ENCODE results near the gene PTPN1. TPM values are rescaled to one million over a fixed set of nuclear protein-coding genes. Genes with fewer than 3 reads are reported as not detected.
A peak's percentile ranks its signal among the peaks of the same experiment; 100 is the strongest.

The PTPN1 gene
- total RNA-seq, 1 donor from 2014 or later = 26.0 TPM

DNA sequence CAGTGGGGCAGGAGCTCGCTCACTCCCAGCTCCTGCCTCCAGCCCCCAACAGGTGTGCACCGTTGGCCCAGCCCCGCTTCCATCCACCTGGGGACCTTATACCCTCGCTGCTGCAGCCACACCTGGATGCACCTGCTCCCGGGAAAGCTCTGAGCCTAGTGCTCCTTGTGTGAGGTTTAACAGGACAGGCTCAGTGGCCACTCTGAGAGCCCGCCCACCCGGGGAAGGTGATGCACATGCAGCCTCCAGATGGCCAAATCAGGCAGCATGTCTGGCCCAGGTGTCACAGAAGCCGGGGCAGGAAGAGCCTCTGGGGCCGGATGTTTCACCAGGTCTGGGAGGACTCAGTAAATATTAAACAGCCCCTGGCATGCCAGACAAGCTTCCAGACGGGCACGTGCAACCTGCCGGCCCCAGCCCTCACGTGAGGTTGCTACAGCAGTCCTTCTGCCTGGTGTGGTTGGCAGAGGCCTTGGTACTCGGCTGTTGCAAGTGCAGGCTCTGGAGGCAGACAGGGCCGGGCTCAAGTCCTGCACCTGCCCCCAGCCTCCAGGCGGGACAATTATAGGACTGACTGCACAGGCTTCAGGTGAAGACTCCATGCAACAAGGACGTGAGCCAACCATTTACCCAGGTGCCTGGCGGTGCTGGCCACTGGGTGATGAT, 114.3 kb downstream of the PTPN1 start:
- Mint-ChIP-seq H3K27me3 (no peaks in the 10 kb centered on the region), H3K4me3 (ENCODE audit: low read depth) (no peak overlapping the region), H3K4me1 (ENCODE audit: low read depth) (peaks cover 5% of the 10 kb centered on the region), H3K9me3 (ENCODE audit: low read depth) (no peaks in the 10 kb centered on the region), H3K36me3 (ENCODE audit: insufficient read depth) (no peaks in the 10 kb centered on the region), H3K27ac (no peak overlapping the region)
- TF ChIP-seq, protein P1, sequence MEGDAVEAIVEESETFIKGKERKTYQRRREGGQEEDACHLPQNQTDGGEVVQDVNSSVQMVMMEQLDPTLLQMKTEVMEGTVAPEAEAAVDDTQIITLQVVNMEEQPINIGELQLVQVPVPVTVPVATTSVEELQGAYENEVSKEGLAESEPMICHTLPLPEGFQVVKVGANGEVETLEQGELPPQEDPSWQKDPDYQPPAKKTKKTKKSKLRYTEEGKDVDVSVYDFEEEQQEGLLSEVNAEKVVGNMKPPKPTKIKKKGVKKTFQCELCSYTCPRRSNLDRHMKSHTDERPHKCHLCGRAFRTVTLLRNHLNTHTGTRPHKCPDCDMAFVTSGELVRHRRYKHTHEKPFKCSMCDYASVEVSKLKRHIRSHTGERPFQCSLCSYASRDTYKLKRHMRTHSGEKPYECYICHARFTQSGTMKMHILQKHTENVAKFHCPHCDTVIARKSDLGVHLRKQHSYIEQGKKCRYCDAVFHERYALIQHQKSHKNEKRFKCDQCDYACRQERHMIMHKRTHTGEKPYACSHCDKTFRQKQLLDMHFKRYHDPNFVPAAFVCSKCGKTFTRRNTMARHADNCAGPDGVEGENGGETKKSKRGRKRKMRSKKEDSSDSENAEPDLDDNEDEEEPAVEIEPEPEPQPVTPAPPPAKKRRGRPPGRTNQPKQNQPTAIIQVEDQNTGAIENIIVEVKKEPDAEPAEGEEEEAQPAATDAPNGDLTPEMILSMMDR (IDR thresholded peaks at IDR 0.05; ENCODE audit: unreplicated experiment) = no peak
- DNase-seq (ENCODE audit: low spot score, unreplicated experiment) = no peak

DNA sequence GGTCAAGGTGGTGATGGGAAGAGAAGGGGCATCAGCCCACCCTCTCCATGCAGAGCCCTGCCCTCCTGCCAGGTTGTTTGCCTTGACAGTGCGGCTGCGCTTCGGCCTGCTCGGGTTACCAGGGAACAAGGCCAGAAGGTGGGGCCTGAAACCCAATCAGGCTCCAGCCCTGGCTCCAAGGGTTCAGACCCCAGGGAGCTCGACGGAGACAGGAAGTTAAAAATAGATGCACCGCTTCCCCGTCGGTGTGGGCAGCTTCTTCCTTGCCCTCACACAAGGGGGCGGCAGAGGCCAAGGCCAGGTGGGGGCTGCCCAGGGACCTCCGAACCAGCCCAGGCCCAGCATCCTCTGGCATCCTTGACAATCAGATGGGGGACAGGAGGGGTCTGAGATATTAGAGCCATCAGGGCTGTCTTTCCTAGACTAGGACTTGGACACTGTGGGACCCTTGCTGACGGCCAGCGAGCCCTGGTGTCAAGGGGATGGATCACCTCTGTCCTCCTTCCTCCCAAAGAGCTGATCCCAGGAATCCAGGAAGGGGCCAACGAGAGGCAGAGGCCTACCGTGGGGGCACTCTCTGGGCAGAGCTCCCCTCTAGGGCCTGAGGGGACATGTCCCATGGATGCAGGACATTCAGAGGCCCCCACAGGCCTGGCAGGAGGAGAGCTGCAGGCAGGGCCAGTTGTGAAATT, 115.9 kb downstream of the PTPN1 start:
- Mint-ChIP-seq H3K4me3 (ENCODE audit: low read depth) (no peak overlapping the region), H3K4me1 (ENCODE audit: low read depth) (peaks cover 5% of the 10 kb centered on the region), H3K27ac (no peak overlapping the region), H3K27me3 (no peaks in the 10 kb centered on the region), H3K9me3 (ENCODE audit: low read depth) (no peaks in the 10 kb centered on the region), H3K36me3 (ENCODE audit: insufficient read depth) (no peaks in the 10 kb centered on the region)
- TF ChIP-seq, protein P1 (IDR thresholded peaks at IDR 0.05; ENCODE audit: unreplicated experiment) = peak; percentile 48
- no peak for DNase-seq (ENCODE audit: low spot score, unreplicated experiment)

DNA sequence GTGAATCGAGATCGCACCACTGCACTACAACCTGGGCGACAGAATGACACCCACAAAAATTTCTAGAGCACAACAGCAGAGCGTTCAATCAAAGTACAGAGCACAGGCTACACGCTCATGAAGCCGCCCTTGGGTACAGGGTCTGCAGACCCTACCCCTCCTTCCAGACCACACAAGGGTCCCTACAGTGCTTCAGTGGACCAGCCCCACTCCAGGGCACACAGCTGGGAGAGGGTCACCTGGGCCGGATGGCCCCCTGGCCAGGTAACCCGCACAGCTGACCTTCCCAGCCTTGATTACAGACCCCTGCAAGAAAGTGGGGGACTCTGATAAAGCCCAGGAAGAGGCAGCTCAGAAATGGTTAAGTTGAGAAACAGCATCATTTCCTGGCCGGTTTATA, 117.6 kb downstream of the PTPN1 start:
- Mint-ChIP-seq H3K9me3 (ENCODE audit: low read depth) (no peaks in the 10 kb centered on the region), H3K36me3 (ENCODE audit: insufficient read depth) (no peaks in the 10 kb centered on the region), H3K27me3 (peaks cover 5% of the 10 kb centered on the region), H3K4me1 (ENCODE audit: low read depth) (peaks cover 5% of the 10 kb centered on the region), H3K27ac (no peak overlapping the region), H3K4me3 (ENCODE audit: low read depth) (no peak overlapping the region)
- DNase-seq (ENCODE audit: low spot score, unreplicated experiment) = no peak
- TF ChIP-seq, protein P1 (IDR thresholded peaks at IDR 0.05; ENCODE audit: unreplicated experiment) = no peak

DNA sequence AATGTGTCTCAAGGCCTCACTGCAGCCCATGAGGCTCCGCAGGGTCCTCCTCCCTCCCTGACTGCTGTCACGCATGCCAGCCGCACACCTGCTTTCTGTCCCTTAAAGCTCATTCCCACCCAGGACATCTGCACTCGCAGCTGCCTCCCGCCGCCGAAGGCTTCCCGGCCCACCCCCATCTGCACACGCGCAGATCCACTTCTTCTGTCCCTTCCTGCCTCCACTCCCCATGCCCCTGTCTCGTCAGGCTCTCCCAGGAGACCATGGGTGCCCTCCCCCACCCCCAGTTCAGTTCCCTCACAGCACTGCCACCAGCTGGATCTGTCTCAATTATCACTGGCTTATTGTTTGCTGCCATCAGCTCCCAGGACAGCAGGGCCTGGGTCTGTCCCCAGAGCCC, 118.1 kb downstream of the PTPN1 start:
- peaks cover 5% of the 10 kb centered on the region for H3K4me1 Mint-ChIP-seq (ENCODE audit: low read depth)
- H3K27ac Mint-ChIP-seq = no peak overlapping the region
- no peak overlapping the region for H3K4me3 Mint-ChIP-seq (ENCODE audit: low read depth)
- no peaks in the 10 kb centered on the region for H3K36me3 Mint-ChIP-seq (ENCODE audit: insufficient read depth)
- peaks cover 5% of the 10 kb centered on the region for H3K27me3 Mint-ChIP-seq
- no peaks in the 10 kb centered on the region for H3K9me3 Mint-ChIP-seq (ENCODE audit: low read depth)
- TF ChIP-seq, protein P1 (IDR thresholded peaks at IDR 0.05; ENCODE audit: unreplicated experiment) = no peak
- DNase-seq (ENCODE audit: low spot score, unreplicated experiment) = no peak

DNA sequence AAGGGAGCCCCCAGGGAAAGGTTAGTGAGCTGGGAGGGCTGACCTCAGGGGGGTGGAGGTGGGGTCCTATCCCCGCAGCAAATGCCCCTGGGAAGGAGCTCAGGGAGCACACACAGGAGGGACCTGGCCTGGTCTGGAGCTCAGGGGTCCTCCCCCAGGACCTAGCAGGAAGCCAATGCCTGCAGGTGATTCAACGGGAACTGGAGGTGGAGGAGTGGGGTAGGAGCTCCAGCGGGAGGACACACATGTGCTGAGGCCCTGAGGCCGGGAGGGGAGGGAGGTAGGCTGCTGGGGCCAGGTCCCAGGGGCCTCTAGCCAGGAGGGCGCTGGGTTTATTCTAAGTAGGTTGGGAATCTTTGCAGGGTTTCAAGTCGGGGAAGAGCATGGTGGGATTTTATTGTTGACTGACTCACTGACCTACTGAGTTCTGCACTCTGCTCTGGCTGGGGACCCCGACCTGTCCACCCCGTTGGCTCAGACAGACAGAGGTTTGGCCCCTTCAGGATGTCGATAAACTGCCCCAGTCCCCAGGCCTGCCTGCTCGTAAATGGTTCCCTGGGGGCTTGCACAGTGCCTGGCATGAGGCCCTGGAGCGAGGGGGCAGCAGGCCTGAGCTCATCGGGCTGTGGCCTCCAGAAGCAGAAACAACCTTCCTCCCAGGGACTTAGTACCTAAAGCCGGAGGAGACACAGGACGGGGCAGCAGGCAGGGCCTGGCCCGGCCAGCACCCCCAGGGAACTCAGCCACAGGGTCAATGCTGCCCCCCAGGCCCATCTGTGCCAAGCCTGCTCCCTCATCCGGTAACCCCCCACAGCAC, 118.9 kb downstream of the PTPN1 start:
- DNase-seq (ENCODE audit: low spot score, unreplicated experiment) = no peak
- TF ChIP-seq, protein P1 (IDR thresholded peaks at IDR 0.05; ENCODE audit: unreplicated experiment) = no peak
- H3K36me3 Mint-ChIP-seq (ENCODE audit: insufficient read depth) = no peaks in the 10 kb centered on the region
- no peaks in the 10 kb centered on the region for H3K9me3 Mint-ChIP-seq (ENCODE audit: low read depth)
- no peak overlapping the region for H3K4me3 Mint-ChIP-seq (ENCODE audit: low read depth)
- H3K4me1 Mint-ChIP-seq (ENCODE audit: low read depth) = peaks cover 5% of the 10 kb centered on the region
- H3K27ac Mint-ChIP-seq = no peak overlapping the region
- H3K27me3 Mint-ChIP-seq = peaks cover 7% of the 10 kb centered on the region
